Stimulated activated CD4-positive, alpha-beta T cell treated with anti-CD3 and anti-CD28 coated beads, Interleukin-1b, Interleukin-23, amount 100 ng/mL, for 4 hours (primary cell): ENCODE results near the gene CHST11.
"Not testable (repeated sequence)": the region's sequence is repeated elsewhere in the genome, so short reads cannot be mapped to it uniquely, and the experiment has no call there.

Experiments
- DNase-seq, 2 donors: peaks; one replicate each; pipeline ENCODE4 v3.0.0-alpha.2; 2020; ENCODE audit warnings: low read depth in 2 of 2

The CHST11 gene

DNA sequence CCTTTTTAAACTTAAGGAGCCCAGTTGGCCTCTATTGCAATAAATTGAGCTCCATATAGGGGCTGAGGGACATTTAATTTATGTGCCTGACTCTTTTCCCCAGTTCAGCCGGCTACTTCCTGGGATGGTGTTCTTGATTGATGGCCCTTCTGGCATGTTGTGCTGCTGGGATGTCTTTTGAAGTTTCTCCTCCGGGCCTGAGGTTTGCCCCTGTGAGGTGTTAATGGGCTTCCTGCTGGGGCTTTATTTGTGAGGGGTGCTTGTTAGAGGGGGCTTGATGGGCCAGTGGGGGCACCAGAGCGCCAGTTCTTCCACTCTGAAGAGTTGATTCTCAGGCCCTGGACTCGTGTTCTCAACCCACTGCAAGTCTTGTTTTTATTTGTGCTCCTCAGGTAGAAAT lies 69.6 kb downstream of the CHST11 start:
- DNase-seq: no peak

DNA sequence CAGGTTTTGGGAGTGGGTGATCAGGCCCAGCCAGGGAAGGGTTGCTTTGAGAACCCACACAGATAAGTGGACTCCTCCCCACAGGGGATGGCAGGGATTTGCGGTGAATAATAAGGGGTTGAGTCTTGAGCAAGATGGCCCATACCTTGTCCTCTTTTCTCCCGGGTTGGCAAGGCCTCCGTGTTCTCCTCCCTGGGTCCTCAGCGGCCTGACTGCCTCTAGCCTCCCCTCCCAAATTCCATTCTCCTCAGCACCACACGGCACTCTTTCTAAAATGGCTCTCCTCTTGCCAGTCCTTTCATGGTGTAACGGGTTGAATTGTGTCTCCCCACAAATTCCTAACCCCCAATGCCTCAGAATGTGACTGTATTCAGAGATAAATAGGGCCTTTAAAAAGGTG lies 70.0 kb downstream of the CHST11 start:
- no peak for DNase-seq

DNA sequence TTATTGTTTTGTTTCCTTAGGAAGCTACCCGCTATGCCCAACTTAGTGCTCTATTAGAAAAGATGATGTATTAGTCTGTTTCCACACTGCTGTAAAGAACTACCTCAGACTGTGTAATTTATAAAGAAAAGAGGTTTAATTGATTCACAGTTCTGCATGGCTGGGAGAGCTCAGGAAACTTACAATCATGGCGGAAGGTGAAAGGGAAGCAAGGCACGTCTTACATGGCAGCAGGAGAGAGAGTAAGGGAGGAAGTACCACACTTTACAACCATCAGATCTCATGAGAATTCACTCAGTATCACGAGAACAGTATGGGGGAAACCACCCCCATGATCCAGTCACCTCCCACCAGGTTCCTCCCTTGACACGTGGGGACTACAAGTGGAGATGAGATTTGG lies 70.9 kb downstream of the CHST11 start:
- not testable (repeated sequence) for DNase-seq

DNA sequence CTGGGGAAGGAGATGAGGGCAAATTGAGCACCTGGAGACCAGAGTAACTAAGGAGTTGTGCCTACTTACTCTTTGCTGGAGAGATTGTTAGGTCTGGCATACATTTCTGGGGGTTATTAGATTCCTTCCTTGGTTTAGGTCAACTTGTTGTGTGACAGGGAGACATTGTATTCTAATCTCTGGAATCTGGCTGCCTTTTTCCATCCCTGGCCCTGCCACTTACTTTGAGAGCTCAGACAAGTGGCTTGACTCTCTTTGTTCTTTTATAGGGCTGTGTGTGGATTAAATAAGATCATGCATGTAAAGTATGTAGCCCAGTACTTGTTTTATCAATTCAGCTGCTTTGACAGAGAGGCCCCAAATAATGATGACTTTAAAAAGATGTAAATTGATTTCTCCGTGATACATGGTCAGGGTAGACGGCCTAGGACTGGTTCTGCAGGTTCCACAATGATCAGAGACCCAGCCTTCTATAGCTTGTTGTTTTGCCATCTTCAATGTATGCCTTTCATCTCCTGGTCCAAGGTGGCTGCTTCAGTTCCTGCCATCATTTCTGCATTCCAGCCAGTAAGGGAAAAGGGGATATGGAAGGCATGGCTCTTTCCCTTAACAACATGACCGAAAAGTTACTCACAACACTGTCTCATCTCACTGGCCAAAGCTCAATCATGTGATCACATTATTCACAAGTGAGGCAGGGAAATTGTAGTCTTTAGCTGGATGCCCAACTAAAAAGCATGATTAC lies 72.6 kb downstream of the CHST11 start:
- DNase-seq: no peak

DNA sequence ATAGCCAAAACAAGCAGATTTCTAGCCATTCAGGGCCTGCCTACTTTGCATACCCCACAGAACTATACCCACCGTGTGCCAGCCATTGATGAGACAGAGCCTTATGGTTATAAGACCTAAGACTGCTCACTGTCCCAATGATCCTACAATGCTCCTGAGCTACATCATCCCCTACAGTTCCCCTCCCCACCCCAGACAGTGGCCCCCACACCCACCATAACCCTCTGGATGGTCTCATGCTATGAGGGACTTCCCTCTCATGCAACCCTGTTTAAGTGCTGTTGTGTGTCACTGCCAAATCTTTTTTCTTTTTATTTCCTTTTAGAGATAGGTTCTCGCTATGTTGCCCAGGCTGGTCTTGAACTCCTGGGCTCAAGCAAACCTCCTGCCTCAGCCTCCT lies 75.9 kb downstream of the CHST11 start:
- no peak for DNase-seq

DNA sequence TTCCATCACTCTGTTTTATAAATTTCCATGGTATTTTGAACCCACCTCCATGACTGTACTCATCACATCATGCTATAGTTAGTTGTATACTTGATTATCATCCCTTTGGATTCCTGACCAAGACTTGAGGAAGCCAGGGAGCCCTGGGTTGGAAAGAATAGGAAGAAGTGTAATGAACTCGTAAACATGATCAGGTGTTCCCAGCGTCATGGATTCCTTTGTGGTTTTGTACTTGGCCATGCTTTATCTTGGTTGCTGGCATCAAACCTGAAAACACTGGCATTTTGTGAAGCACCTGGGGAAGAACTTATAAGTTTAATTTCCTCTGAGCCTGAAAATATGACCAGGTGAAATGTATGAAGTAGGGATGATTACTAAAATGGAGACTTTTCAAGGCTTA lies 76.4 kb downstream of the CHST11 start:
- DNase-seq: no peak

DNA sequence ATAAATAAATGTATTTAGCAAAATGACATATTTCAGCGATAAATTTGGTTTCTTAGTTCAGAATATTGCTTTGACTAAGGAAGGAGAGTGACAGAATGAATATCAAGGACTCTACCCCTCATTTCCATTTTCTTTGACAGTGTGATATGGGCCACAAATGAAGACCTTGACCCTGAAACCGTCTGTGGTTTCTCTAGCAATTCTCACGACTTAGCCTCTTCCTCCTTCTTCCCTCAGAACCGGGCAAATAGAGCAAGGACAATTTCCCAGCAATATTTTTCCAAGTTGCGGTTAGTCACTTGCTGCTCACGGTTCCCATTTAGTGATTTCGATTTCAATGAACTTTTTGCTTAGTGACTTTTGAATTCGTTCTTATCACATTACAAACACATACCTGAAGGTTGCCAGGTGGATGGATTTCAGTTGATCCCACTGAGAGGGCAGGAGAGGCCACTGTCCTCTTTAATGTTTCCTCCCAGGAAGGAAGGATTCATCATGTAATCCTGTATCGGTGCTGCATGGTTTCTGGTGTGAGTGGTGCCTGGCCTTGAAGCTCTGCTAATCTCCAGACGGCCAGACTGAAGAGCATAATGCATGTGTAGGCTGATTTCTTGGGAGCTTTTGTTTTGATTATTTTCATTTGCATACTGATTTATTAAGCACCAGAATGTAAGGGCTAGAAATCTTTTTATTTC lies 77.6 kb downstream of the CHST11 start:
- DNase-seq: no peak

DNA sequence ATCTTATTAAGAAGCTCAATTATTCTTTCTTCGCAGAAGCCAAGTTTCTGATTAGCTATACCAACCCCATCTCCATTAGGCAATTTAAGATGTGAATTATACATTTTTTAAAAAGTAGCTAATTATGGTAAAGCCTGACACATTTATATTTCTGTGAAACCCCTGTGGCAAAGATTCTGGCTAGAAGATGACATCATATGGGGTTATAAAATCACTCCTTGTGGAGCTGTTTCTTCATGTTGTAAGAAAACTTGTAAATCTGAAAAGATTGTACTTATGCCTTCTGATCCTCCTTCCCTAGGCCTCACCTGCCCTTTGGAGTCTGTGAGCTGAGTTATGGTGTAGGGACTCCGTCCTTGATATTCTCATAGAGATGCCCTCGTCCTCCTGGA lies 78.1 kb downstream of the CHST11 start:
- DNase-seq: no peak

DNA sequence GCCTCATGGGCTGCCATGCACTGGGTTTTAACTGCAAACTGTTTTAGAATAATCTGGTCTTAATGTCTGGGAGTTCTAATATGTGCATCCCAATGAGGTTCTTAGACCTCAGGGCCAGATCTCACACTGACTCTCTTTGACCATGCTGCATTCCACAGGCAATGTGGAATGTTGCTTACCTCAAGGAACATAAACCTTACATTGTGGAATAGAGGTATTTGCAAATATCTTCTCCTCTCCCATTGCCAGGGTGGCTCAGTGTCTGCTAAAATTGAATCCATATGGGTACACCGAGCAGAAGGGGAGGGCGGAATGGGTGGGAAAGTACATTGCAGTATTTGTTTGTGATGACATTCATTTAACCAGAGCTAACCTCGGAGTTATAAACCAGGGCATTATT lies 78.6 kb downstream of the CHST11 start:
- DNase-seq: no peak

DNA sequence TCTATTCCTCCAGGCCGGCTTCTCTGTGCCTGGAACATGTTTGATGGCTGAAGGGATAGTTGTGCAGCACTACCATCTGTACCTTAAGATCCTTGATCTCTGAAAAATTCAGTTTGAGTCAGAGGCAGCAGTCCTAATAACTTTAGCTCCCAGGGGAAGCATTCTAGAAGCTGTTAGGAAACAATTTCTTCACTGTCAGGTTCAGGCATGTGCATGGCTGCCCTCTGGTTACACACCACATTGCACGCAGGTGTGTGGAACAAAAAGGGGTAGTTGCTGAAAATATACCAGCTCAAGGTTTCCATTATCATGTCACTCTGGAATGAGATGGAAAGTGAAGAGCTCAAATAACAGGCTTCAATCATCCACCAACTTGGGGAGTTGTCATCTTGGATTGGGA lies 80.1 kb downstream of the CHST11 start:
- DNase-seq: no peak

DNA sequence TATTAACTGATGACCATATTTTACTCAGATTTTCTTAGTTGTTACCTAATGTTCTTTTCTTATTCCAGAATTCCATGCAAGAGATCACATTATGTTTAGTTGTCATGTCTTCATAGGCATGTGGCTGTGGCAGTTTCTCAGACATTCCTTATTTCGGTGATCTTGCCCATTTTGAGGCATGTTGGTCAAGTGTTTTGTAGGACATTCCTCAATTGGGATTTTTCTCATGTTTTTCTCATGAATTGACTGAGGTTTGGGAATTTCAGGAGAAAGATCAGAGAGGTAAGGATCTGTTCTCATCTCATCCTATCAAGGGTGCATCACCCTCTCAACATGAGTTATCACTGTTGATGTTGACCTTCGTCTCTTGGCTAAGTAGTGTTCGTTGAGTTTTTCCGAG lies 81.3 kb downstream of the CHST11 start:
- no peak for DNase-seq

DNA sequence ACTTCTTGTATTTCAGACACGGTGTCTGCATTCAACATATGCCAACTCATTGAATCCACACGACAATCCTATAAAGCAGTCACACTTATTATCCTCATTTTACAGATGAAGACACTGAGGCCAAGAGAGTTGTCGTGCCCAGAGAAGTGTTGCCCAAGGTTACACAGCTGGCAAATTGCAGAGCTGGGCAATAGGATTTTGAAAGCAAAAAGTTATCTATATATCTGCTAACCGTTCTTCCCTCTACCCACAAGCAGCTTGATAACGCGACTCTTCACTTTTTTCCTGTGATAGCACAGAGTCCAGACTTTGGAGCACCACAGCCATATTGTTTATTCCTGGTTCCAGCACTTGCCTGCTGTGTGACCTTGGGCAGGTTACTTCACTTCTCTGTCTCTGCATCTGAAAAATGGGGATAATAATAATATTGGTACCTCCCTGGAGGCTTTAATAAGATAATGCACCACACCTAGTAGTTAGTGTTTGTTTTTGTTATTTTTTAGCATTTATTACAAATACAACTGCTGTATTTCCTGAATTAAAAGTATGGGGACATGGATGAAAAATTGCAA lies 82.2 kb downstream of the CHST11 start:
- DNase-seq: no peak

DNA sequence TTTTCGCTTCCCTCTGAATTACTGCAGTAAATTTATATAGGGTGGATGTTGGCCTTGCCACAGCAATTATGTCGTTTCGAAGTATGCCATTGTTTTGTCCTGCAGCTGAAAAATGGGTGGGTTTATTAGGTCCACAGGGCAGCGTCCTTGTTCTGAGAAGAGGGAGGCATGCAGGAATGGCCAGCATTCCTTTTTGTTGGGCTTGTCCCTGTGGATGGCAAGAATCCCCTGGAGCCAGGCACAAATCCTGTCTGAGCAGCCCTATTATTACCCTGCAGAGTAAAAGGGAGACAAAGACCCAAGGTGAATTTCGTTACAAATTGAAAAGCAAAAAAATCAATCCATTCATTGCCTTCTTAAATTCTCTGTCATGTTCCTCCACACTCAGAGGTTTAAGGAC lies 88.1 kb downstream of the CHST11 start:
- DNase-seq: no peak

DNA sequence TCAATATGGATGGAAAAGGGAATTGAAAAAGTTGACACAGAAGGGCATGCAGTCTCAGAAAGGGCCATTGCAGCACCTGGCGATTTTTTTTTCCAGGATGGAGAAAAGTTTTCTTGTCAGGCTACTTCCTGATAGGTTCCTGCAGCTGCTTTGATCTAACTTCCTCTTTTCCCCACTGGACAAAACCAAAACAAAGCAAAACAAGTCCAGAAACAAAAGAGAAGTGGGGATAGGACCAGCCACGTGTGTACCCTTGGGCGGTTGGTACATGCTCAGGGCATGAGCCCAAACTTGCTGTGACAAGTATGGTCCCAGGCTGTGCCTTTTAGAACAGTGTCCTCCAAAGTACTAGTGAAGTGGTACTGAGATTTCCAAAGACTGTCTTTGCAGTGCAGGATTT lies 89.8 kb downstream of the CHST11 start:
- DNase-seq: no peak

DNA sequence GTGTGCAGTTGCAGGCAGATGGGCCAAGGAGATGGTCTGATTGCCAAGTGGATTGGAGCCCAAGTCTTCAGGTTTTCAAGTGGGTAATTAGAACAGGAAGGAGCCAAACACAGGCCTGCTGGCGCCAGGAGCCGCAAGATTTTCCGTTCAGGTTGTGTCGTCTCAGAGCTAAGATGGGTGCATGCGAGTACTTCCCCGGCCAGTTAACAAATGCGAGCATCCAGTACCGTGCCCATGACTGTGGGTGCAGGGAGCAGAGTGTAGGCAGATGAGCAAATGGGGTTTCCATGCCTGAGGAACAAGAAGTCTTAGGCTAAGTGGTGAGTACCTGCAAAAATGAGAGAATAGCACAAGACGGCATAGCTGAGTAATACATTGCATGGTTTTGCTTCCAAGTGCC lies 90.5 kb downstream of the CHST11 start:
- no peak for DNase-seq

DNA sequence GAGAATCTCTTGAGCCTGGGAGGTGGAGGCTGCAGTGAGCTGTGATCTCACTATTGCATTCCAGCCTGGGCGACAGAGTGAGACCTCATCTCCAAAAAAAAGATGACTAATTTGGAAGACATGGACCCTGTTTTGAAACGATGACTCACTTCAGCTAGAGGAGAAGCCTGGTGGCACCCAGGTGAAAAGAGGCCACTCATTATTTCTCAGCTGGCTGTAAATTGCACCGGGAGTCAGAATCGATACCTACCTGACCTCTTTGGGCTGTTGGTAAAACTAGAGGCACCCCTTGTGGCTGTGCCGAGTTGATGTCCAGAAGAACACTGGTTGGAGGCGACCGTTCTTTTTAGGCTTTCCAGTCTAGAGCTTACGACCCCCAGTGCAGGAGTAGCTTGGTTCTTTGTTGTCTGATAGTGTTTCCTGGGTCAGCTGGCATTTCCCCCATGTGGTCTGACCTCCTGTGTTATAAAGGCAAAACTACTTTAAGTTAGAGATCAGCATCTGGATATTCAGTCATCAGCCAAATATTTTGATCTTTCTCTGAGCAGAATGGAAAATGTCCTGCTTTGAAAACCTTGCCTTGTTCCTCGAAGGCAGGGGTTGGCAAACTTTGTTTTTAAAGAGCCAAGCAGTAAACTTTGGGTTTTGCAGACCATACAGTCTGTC lies 93.2 kb downstream of the CHST11 start:
- no peak for DNase-seq

DNA sequence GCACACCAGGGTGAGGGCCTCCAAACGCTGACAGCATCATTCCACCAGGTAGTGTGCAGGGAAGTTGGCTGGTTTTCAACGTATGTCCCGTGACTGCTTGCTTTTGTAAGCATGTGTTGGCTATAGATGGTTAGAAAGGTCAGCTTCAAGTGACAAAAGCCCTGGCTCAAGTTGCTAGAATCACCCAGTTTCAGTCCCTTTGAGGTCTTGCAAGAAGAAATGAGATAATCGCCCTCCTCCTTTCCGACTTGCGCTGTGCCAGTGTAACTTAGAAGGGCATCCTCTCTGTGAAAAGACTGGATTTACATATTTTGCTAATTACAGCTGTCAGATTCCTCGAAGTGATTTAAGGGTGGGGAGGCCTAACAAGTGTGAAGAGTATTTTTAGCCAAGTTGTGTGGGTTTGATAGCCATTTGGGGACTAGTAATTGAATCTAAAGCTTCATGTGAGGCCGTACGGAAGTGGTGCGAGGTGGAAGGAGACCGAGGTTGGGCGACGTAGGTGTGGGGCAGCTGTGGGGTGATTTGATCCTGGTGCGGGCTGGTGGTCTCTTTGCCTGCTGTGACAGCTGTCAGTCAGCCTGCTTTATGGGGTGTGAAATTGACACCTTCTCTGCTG lies 94.7 kb downstream of the CHST11 start:
- DNase-seq: no peak

DNA sequence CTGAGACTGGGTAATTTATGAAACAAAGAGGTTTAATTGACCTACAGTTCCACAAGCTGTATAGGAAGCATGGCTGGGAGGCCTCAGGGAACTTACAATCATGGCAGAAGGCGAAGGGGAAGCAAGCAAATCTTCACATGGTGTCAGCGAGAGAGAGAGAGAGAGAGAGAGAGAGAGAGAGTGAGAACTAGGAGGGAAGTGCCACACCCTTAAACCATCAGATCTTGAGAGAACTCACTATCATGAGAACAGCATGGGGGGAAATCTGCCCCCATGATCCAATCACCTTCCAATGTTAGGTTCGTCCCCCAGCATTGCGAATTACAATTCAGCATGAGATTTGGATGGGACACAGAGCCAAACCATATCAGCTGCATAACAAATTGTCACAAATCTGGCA lies 96.7 kb downstream of the CHST11 start:
- DNase-seq: no peak

DNA sequence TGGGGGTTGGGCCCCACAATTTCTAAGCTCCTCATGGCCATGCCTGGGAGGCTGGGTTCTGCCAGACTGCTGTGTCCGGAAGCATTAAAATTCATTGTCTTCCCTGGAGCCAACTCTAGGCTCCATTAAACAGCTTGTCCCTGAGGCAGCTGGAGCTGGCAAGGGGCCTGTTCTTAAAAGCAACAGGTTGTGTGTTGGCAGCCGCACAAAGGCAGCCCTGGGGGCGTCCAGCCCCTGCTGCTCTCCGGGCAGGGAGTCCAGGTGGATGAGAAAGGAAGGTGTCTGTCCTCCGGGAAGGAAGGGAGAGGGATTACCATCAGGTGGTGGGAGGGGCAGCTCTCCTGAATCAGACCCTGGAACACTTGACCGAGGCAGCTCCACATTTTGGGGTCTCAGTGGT lies 98.9 kb downstream of the CHST11 start:
- no peak for DNase-seq

DNA sequence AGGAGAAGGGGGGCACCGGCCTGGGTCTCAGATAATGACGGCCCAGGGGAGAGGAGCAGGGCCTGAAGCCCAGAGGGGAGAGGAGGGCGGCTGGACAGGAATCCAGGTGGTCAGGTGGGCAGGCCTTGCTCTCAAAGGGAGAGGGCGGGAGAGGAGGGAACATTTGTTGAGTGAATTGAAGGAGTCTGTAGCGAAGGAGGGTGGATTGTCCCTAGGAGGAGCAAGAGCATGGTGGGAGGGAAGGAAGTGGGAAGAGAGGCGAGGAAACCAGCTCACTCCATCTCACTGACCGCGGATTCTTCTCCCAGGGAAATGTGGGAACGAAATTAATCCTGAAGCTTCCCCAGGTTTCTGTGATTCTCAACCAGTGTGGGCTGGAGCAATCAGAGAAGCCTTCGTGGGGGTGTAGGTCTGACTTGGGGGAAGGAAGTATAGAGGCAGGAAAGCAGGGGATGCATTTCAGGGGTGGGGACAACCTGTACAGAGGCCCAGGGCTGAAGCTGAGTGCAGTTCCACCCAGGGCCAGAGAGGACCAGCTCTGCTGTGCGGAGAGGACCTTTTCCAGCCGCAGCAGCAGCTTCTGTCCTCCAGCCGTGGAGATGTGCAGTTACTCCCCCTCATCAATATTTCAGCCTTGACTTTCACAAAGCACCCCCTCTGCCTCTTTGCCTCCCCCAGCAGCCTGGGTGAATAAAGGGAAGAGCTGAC lies 100.9 kb downstream of the CHST11 start:
- no peak for DNase-seq

DNA sequence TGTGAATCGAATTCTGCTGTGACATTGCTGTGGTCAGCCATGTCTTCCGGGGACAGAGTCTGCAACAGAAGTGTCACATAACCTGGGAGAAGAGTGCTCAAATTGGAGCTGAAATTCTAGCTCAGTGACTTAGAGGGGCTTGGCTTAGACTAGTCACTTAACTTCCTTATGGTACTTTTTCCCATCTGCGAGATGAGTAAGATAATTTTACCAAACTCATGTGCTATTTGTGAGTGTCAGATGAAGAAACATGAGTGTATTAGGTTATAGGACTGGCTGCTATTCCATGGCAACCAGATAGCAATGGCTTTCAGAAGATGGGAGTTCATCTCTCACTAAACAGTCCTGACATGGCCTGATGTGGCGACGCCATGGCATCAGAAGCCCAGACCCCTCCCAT lies 104.1 kb downstream of the CHST11 start:
- DNase-seq: no peak

DNA sequence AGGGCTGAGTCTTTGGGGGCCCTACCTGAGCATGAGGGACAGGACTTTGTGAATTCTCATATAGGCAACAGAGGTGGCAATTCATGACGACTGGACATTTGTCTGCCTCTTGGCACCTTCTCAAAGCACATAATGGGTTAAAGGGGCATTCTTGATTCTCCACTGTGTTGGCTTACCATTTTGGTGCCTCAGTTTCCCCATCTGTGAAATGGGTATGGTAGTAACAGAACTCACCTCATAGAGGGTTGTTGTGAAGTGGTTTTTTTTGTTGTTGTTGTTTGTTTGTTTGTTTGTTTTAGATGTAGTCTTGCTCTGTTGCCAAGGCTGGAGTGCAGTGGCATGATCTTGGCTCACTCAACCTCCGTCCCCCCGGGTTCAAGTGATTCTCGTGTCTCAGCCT lies 106.0 kb downstream of the CHST11 start:
- no peak for DNase-seq
